Smooth muscle cell (in vitro differentiated cells): ENCODE results near the gene AZU1. TPM values are rescaled to one million over a fixed set of nuclear protein-coding genes. Genes with fewer than 3 reads are reported as not detected.
"Not testable (repeated sequence)": the region's sequence is repeated elsewhere in the genome, so short reads cannot be mapped to it uniquely, and the experiment has no call there.

Experiments used
- DNase-seq: peaks from one replicate; lab custom pipeline; 2025; ENCODE audit not compliant: unreplicated experiment; lab: John Stamatoyannopoulos, UW
- H2AFZ ChIP-seq: fragments of 200-600 bp; sonication (generic); 2 replicates; pipeline ENCODE4 v1.6.0; 2016; ENCODE audit warnings: antibody characterized with exemption, low read depth, mild to moderate bottlenecking
- H3F3A ChIP-seq: fragments of 200-600 bp; sonication (generic); 2 replicates; pipeline ENCODE4 v1.6.0; 2017; ENCODE audit warnings: antibody characterized with exemption, low read depth
- H3K27ac ChIP-seq: fragments of 200-600 bp; sonication (generic); 2 replicates; pipeline ENCODE4 v1.5.1; 2016; ENCODE audit warnings: low read depth, mild to moderate bottlenecking
- H3K27me3 ChIP-seq: fragments of 200-600 bp; sonication (generic); 2 replicates; pipeline ENCODE4 v1.6.1; 2016; ENCODE audit warnings: low read depth, mild to moderate bottlenecking
- H3K36me3 ChIP-seq: fragments of 200-600 bp; sonication (generic); 2 replicates; pipeline ENCODE4 v1.5.1; 2016; ENCODE audit warnings: low read depth
- H3K4me1 ChIP-seq: fragments of 200-600 bp; sonication (generic); 2 replicates; pipeline ENCODE4 v1.5.1; 2016; ENCODE audit warnings: low read depth
- H3K4me2 ChIP-seq: fragments of 200-600 bp; sonication (generic); 2 replicates; pipeline ENCODE4 v1.6.0; 2016; ENCODE audit warnings: mild to moderate bottlenecking
- H3K4me3 ChIP-seq: fragments of 200-600 bp; sonication (generic); 2 replicates; pipeline ENCODE4 v1.5.1; 2016; ENCODE audit warnings: mild to moderate bottlenecking
- H3K79me2 ChIP-seq: fragments of 200-600 bp; sonication (generic); 2 replicates; pipeline ENCODE4 v1.6.0; 2016; ENCODE audit warnings: low read depth, mild to moderate bottlenecking
- H3K9ac ChIP-seq: fragments of 200-600 bp; sonication (generic); 2 replicates; pipeline ENCODE4 v1.6.0; 2016; ENCODE audit warnings: low read depth
- H3K9me3 ChIP-seq: fragments of 200-600 bp; sonication (generic); replicated peaks from 2 replicates; pipeline ENCODE4 v1.5.1; 2016; ENCODE audit warnings: low read depth
- H4K20me1 ChIP-seq: fragments of 200-600 bp; sonication (generic); 2 replicates; pipeline ENCODE4 v1.6.0; 2016; ENCODE audit warnings: low read depth
- CTCF ChIP-seq: fragments of 200-600 bp; sonication (generic); IDR thresholded peaks from 2 replicates; pipeline ENCODE4 v1.5.1; 2017; ENCODE audit warnings: borderline replicate concordance, mild to moderate bottlenecking, antibody characterized with exemption; ENCODE audit not compliant: insufficient read depth, poor library complexity, severe bottlenecking
- WGBS: methylation state at CpG from one replicate; pipeline ENCODE4 v1.1.7; 2016; ENCODE audit warnings: low lambda C conversion rate; 5-methylcytosine and 5-hydroxymethylcytosine counted together
- polyA plus RNA-seq: library from polyadenylated mRNA; unstranded; fragments of >200 nt; fragmentation: Nextera tagmentation; extraction: Ambion mirVana; gene quantifications from 2 replicates; pipeline ENCODE4 v1.2.1, GENCODE V29; 2016
- total RNA-seq: library from RNA; depleted of rRNA; stranded (reverse); fragments of >200 nt; gene quantifications from 2 replicates; pipeline ENCODE4 v1.2.3, GENCODE V29; 2014

Gene AZU1
- total and polyA plus RNA-seq, 2 experiments from 2014 or later = 0.32 to 8.0 TPM

DNA sequence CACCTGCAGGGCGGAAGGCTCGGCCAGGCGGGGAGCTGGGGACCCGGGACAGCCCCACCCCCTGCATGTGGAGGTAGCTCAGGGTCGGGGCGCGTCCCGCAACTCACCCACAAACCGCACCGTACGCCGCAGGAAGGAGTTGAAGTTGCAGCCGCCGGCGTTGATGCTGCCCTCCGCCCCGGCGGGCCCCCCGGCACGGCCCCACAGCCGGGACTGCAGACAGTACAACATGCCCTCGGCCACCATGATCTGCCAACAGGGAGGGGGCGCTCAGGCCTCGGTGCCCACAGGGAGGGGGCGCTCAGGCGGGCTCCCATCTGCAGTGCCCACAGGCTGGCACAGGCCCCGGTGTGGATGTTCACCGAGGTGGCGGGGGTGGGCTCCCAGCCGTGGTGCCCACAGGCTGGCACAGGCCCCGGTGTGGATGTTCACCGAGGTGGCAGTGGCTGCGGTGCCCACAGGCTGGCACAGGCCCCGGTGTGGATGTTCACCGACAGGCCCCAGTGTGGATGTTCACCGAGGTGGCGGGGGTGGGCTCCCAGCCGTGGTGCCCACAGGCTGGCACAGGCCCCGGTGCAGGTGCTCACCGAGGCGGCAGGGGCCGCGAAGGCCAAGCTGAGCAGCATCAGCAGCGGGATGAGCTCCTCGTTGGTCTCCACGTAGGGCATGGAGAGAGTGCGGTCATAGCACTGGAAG lies 12.4 kb upstream of the AZU1 start:
- Histone ChIP-seq H3K4me1 (no peaks in the 10 kb centered on the region), H3K27me3 (no peaks in the 10 kb centered on the region), H3K9ac (no peak overlapping the region), H3K36me3 (peaks cover 7% of the 10 kb centered on the region), H3K27ac (no peak overlapping the region), H3K79me2 (no peaks in the 10 kb centered on the region), H3K9me3 (no peaks in the 10 kb centered on the region), H3F3A (peaks cover 11% of the 10 kb centered on the region), H4K20me1 (peaks cover 29% of the 10 kb centered on the region), H2AFZ (no peak overlapping the region), H3K4me3 (no peak overlapping the region), H3K4me2 (no peak overlapping the region)
- WGBS = 98% methylated on average over 28 of the region's 47 CpGs
- DNase-seq = no peak
- TF ChIP-seq CTCF = no peak

GRCh38 chr19:815775-816499 lies 11.7 kb upstream of the AZU1 start:
- H3K4me3 ChIP-seq = no peak overlapping the region
- no peaks in the 10 kb centered on the region for H3K27me3 ChIP-seq
- no peak overlapping the region for H3K9ac ChIP-seq
- H3K36me3 ChIP-seq = no peaks in the 10 kb centered on the region
- DNase-seq = no peak
- WGBS = 97% methylated on average over 11 of the region's 13 CpGs
- H3K4me2 ChIP-seq = no peak overlapping the region
- no peak overlapping the region for H3K27ac ChIP-seq
- peaks cover 22% of the 10 kb centered on the region for H4K20me1 ChIP-seq
- peaks cover 6% of the 10 kb centered on the region for H3F3A ChIP-seq
- no peak overlapping the region for H2AFZ ChIP-seq
- TF ChIP-seq CTCF = no peak
- no peaks in the 10 kb centered on the region for H3K4me1 ChIP-seq
- no peaks in the 10 kb centered on the region for H3K9me3 ChIP-seq
- no peaks in the 10 kb centered on the region for H3K79me2 ChIP-seq

GRCh38 chr19:816500-816857 lies 11.2 kb upstream of the AZU1 start:
- Histone ChIP-seq H3K9me3 (no peaks in the 10 kb centered on the region), H3K27me3 (no peaks in the 10 kb centered on the region), H3K27ac (no peak overlapping the region), H3F3A (peaks cover 1% of the 10 kb centered on the region), H4K20me1 (peaks cover 16% of the 10 kb centered on the region), H3K4me2 (no peak overlapping the region), H3K4me1 (no peaks in the 10 kb centered on the region), H3K4me3 (no peak overlapping the region), H2AFZ (no peak overlapping the region), H3K9ac (no peak overlapping the region), H3K79me2 (no peaks in the 10 kb centered on the region), H3K36me3 (no peaks in the 10 kb centered on the region)
- DNase-seq = no peak
- 96% methylated on average over 2 of the region's 2 CpGs for WGBS
- no peak for TF ChIP-seq CTCF

DNA sequence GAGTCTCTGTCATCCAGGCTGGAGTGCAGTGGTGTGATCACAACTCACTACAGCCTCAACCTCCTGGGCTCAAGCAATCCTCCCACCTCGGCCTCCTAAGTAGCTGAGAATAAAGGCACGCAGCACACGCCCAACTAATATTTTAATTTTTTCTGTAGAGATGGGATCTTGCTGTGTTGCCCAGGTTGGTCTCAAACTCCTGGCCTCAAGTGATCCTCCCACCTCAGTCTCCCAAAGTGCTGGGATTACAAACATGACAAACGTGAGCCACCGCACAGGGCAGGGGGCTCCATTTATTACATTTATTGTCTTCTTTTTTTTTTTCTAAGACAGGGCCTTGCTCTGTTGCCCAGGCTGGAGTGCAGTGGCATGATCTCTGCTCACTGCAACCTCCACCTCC lies 7.4 kb upstream of the AZU1 start:
- not testable (repeated sequence) for H3K4me1 ChIP-seq, H4K20me1 ChIP-seq, H3K4me2 ChIP-seq, H3K9ac ChIP-seq, H3K79me2 ChIP-seq, H2AFZ ChIP-seq, H3K4me3 ChIP-seq, H3K27ac ChIP-seq, H3K36me3 ChIP-seq, DNase-seq, H3K9me3 ChIP-seq, H3K27me3 ChIP-seq, H3F3A ChIP-seq
- 97% methylated on average over 5 of the region's 5 CpGs for WGBS
